ENCODE results near the gene ITGAX. TPM values are rescaled to one million over a fixed set of nuclear protein-coding genes. Genes with fewer than 3 reads are reported as not detected.

The ITGAX gene
- total and polyA plus RNA-seq, 8 donors, result 1.1 to 6.7 (median 4.1) TPM; not detected in 1

GRCh38 chr16:31351246-31351941 lies 3.6 kb upstream of the ITGAX start:
- no peak for DNase-seq
- TF ChIP-seq, protein P1, sequence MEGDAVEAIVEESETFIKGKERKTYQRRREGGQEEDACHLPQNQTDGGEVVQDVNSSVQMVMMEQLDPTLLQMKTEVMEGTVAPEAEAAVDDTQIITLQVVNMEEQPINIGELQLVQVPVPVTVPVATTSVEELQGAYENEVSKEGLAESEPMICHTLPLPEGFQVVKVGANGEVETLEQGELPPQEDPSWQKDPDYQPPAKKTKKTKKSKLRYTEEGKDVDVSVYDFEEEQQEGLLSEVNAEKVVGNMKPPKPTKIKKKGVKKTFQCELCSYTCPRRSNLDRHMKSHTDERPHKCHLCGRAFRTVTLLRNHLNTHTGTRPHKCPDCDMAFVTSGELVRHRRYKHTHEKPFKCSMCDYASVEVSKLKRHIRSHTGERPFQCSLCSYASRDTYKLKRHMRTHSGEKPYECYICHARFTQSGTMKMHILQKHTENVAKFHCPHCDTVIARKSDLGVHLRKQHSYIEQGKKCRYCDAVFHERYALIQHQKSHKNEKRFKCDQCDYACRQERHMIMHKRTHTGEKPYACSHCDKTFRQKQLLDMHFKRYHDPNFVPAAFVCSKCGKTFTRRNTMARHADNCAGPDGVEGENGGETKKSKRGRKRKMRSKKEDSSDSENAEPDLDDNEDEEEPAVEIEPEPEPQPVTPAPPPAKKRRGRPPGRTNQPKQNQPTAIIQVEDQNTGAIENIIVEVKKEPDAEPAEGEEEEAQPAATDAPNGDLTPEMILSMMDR (IDR thresholded peaks at IDR 0.05), result no peak
- TF ChIP-seq POLR2A (IDR thresholded peaks at IDR 0.05) (no peak), EP300 (IDR thresholded peaks at IDR 0.05) (no peak), POLR2AphosphoS5 (IDR thresholded peaks at IDR 0.05) (no peak)

GRCh38 chr16:31351942-31352325 lies 3.0 kb upstream of the ITGAX start:
- TF ChIP-seq EP300 (IDR thresholded peaks at IDR 0.05) (no peak), POLR2AphosphoS5 (IDR thresholded peaks at IDR 0.05) (no peak), POLR2A (IDR thresholded peaks at IDR 0.05) (no peak)
- TF ChIP-seq, protein P1 (IDR thresholded peaks at IDR 0.05), result no peak
- WGBS, 5 donors, result 39 to 62% (median 43%) methylated on average over 6 of the region's 6 CpGs

More at GRCh38 chr16:31351246-31351941, 3.6 kb upstream of the ITGAX start:
- H3K27ac ChIP-seq, result peak overlapping the region in 3 of 5 donors; percentile 41 to 79 (median 77)
- intact Hi-C loops (cut with DNase I; ENCODE audit: low total_unique reads), result no loop called here
- no peaks in the 10 kb centered on the region for H3K36me3 ChIP-seq
- no peak overlapping the region for H3K4me3 ChIP-seq
- 73 to 81% (median 76%) methylated on average over 17 to 19 of the region's 19 CpGs for WGBS, 5 donors
- peaks cover 0 to 5% (median 0%) of the 10 kb centered on the region in 4 donors for H3K4me1 ChIP-seq
- H3K27me3 ChIP-seq, result peaks cover 0 to 5% (median 0%) of the 10 kb centered on the region in 3 donors
- H3K9me3 ChIP-seq, result no peaks in the 10 kb centered on the region

GRCh38 chr16:31352376-31353115 lies 2.4 kb upstream of the ITGAX start:
- Histone ChIP-seq H3K36me3 (no peaks in the 10 kb centered on the region), H3K27ac (peak overlapping the region; percentile 24 to 79 (median 41)), H3K4me3 (no peak overlapping the region), H3K4me1 (peaks cover 0 to 5% (median 0%) of the 10 kb centered on the region in 4 donors), H3K9me3 (no peaks in the 10 kb centered on the region), H3K27me3 (peaks cover 0 to 12% (median 0%) of the 10 kb centered on the region in 3 donors)
- intact Hi-C loops (cut with DNase I; ENCODE audit: low total_unique reads), result no loop called here
- 79 to 84% (median 80%) methylated on average over 22 of the region's 22 CpGs for WGBS, 5 donors
- no peak for TF ChIP-seq POLR2AphosphoS5 (IDR thresholded peaks at IDR 0.05)
- TF ChIP-seq, protein P1 (IDR thresholded peaks at IDR 0.05), result no peak
- TF ChIP-seq POLR2A (IDR thresholded peaks at IDR 0.05), result no peak
- no peak for TF ChIP-seq EP300 (IDR thresholded peaks at IDR 0.05)
- DNase-seq, result no peak

More at GRCh38 chr16:31351942-31352325, 3.0 kb upstream of the ITGAX start:
- Histone ChIP-seq H3K4me3 (no peak overlapping the region), H3K36me3 (no peaks in the 10 kb centered on the region), H3K4me1 (peaks cover 0 to 5% (median 0%) of the 10 kb centered on the region in 4 donors), H3K27ac (peak overlapping the region in 3 of 5 donors; percentile 41 to 79 (median 77)), H3K27me3 (peaks cover 0 to 10% (median 0%) of the 10 kb centered on the region in 3 donors), H3K9me3 (no peaks in the 10 kb centered on the region)
- intact Hi-C loops (cut with DNase I; ENCODE audit: low total_unique reads), result no loop called here
- no peak for DNase-seq

- Histone ChIP-seq H3K4me1 (peaks cover 0 to 5% (median 0%) of the 10 kb centered on the region in 4 donors), H3K27ac (peak overlapping the region in 2 of 5 donors; percentile 74 to 78), H3K9me3 (no peaks in the 10 kb centered on the region), H3K4me3 (peak overlapping the region in 2 of 4 donors; percentile 19 to 34), H3K27me3 (peaks cover 0 to 12% (median 0%) of the 10 kb centered on the region in 3 donors), H3K36me3 (no peaks in the 10 kb centered on the region)
- WGBS, 5 donors, result 67 to 80% (median 76%) methylated on average over 14 of the region's 14 CpGs
- no peak for DNase-seq
- intact Hi-C loops (cut with DNase I; ENCODE audit: low total_unique reads), result no loop called here
- no peak for TF ChIP-seq POLR2AphosphoS5 (IDR thresholded peaks at IDR 0.05)
These were observed 590 bp downstream of the ITGAX start for GRCh38 chr16:31355431-31356100.

Measured in stomach (tissue), 9 donors.